Loucy (cell line): ENCODE results near the gene DIO1.

ENCODE experiments used
- H2AFZ ChIP-seq: fragments of 200-600 bp; sonication (generic); 2 replicates; pipeline ENCODE4 v1.6.0; 2016; ENCODE audit warnings: antibody characterized with exemption, mild to moderate bottlenecking, low read length, moderate library complexity
- H3F3A ChIP-seq: fragments of 200-600 bp; 2 replicates; pipeline ENCODE4 v1.6.0; 2016; ENCODE audit warnings: antibody characterized with exemption, low read depth, mild to moderate bottlenecking
- H3K27me3 ChIP-seq: fragments of 200-600 bp; sonication (generic); 2 replicates; pipeline ENCODE4 v1.6.1; 2014; ENCODE audit warnings: low read length, mild to moderate bottlenecking; ENCODE audit not compliant: insufficient read depth, poor library complexity, severe bottlenecking
- H3K36me3 ChIP-seq: fragments of 200-600 bp; sonication (generic); 2 replicates; pipeline ENCODE4 v1.6.1; 2016; ENCODE audit warnings: low read length; ENCODE audit not compliant: insufficient read depth
- H3K4me1 ChIP-seq: fragments of 200-600 bp; sonication (generic); 2 replicates; pipeline ENCODE4 v1.5.1; 2014; ENCODE audit warnings: low read length, mild to moderate bottlenecking; ENCODE audit not compliant: insufficient read depth, poor library complexity, severe bottlenecking
- H3K4me2 ChIP-seq: fragments of 200-600 bp; sonication (generic); 2 replicates; pipeline ENCODE4 v1.6.0; 2014; ENCODE audit warnings: antibody characterized with exemption, low read length, low read depth, mild to moderate bottlenecking; ENCODE audit not compliant: poor library complexity, severe bottlenecking
- H3K4me3 ChIP-seq: fragments of 200-600 bp; sonication (generic); 2 replicates; pipeline ENCODE4 v1.5.1; 2014; ENCODE audit warnings: low read length, mild to moderate bottlenecking, mixed read lengths; ENCODE audit not compliant: poor library complexity, severe bottlenecking
- H3K79me2 ChIP-seq: fragments of 200-600 bp; sonication (generic); 2 replicates; pipeline ENCODE4 v1.6.1; 2014; ENCODE audit warnings: low read length; ENCODE audit not compliant: insufficient read depth
- H3K9ac ChIP-seq: fragments of 200-600 bp; sonication (generic); 2 replicates; pipeline ENCODE4 v1.6.0; 2014; ENCODE audit warnings: mild to moderate bottlenecking, low read depth, low read length, moderate library complexity; ENCODE audit not compliant: poor library complexity, severe bottlenecking
- H3K9me2 ChIP-seq: fragments of 200-600 bp; sonication (generic); replicated peaks from 2 replicates; pipeline ENCODE4 v1.6.1; 2016; ENCODE audit warnings: low read depth, low read length, mixed read lengths
- H3K9me3 ChIP-seq: fragments of 200-600 bp; sonication (generic); 2 replicates; pipeline ENCODE4 v1.6.1; 2014; ENCODE audit warnings: mild to moderate bottlenecking, antibody characterized with exemption, low read length, low read depth; ENCODE audit not compliant: insufficient read depth
- H4K20me1 ChIP-seq: fragments of 200-600 bp; sonication (generic); 2 replicates; pipeline ENCODE4 v1.6.0; 2014; ENCODE audit warnings: antibody characterized with exemption, low read length, mild to moderate bottlenecking; ENCODE audit not compliant: insufficient read depth, poor library complexity, severe bottlenecking
- CTCF ChIP-seq: fragments of 200-600 bp; sonication (generic); conservative IDR thresholded peaks from 2 replicates; pipeline ENCODE4 v1.5.1; 2014; ENCODE audit warnings: mild to moderate bottlenecking, antibody characterized with exemption, low read length
- EZH2phosphoT487 ChIP-seq: fragments of 200-600 bp; IDR thresholded peaks from 2 replicates; pipeline ENCODE4 v1.6.1; 2018; ENCODE audit warnings: antibody characterized with exemption, mild to moderate bottlenecking, moderate library complexity, borderline replicate concordance

The DIO1 gene

DNA sequence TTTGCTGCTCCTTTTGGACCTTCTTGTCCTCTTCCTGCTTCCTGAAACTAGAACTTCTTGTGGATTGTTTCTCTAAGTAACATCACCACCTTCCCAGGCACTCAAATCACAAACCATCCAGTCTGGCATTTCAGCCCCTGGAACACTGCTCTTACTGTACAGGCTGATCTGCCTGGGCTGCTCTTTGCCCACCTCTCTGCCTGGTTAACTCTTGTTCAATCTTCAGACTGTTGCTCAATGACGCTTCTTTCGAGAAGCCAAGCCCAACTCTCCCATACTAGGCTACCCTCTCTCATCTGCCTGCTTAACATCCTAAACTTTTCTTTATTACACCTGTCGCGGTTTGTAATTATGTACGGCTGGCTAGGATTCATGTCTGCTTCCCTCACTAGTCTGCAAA, 657 bp downstream of the DIO1 start:
- H3K9ac ChIP-seq = no peak overlapping the region
- H3K4me3 ChIP-seq = no peak overlapping the region
- no peak for TF ChIP-seq CTCF
- TF ChIP-seq EZH2phosphoT487 = no peak
- peaks cover 8% of the 10 kb centered on the region for H3K4me1 ChIP-seq
- no peaks in the 10 kb centered on the region for H4K20me1 ChIP-seq
- H3K9me3 ChIP-seq = no peaks in the 10 kb centered on the region
- H3K9me2 ChIP-seq = no peaks in the 10 kb centered on the region
- H3K79me2 ChIP-seq = no peaks in the 10 kb centered on the region
- no peaks in the 10 kb centered on the region for H3K27me3 ChIP-seq
- H3K36me3 ChIP-seq = no peaks in the 10 kb centered on the region
- no peak overlapping the region for H2AFZ ChIP-seq
- H3K4me2 ChIP-seq = no peak overlapping the region
- H3F3A ChIP-seq = no peaks in the 10 kb centered on the region

- Histone ChIP-seq H4K20me1 (no peaks in the 10 kb centered on the region), H3K9ac (no peak overlapping the region), H3F3A (no peaks in the 10 kb centered on the region), H3K79me2 (no peaks in the 10 kb centered on the region), H3K9me3 (no peaks in the 10 kb centered on the region), H2AFZ (no peak overlapping the region), H3K4me1 (peaks cover 3% of the 10 kb centered on the region), H3K4me2 (no peak overlapping the region), H3K4me3 (no peak overlapping the region), H3K9me2 (no peaks in the 10 kb centered on the region), H3K27me3 (no peaks in the 10 kb centered on the region), H3K36me3 (no peaks in the 10 kb centered on the region)
- TF ChIP-seq CTCF (no peak), EZH2phosphoT487 (no peak)
Measured at GRCh38 chr1:53895421-53895820, 1.4 kb downstream of the DIO1 start.

GRCh38 chr1:53896635-53897229, 2.7 kb downstream of the DIO1 start:
- no peaks in the 10 kb centered on the region for H3K9me3 ChIP-seq
- no peak for TF ChIP-seq CTCF
- TF ChIP-seq EZH2phosphoT487 = no peak
- H3K4me3 ChIP-seq = no peak overlapping the region
- H3K9ac ChIP-seq = no peak overlapping the region
- no peaks in the 10 kb centered on the region for H3K9me2 ChIP-seq
- no peaks in the 10 kb centered on the region for H3K36me3 ChIP-seq
- H3K4me1 ChIP-seq = no peaks in the 10 kb centered on the region
- H4K20me1 ChIP-seq = no peaks in the 10 kb centered on the region
- H3K4me2 ChIP-seq = no peak overlapping the region
- no peaks in the 10 kb centered on the region for H3K27me3 ChIP-seq
- H2AFZ ChIP-seq = no peak overlapping the region
- no peaks in the 10 kb centered on the region for H3K79me2 ChIP-seq
- no peaks in the 10 kb centered on the region for H3F3A ChIP-seq
